HUDEP-2 (cell line): Measurements from ENCODE around the gene RAB44.

Experiments used
- DNase-seq, 76 experiments: peaks; one replicate each; lab custom pipeline; 2025; ENCODE audit not compliant: unreplicated experiment in 76 of 76; lab: John Stamatoyannopoulos, UW

The RAB44 gene

GRCh38 chr6:36765594-36766398 lies 68.2 kb downstream of the RAB44 start:
- peak in 73 of 76 experiments; percentile 28 to 92 (median 77) for DNase-seq

GRCh38 chr6:36766399-36766945 lies 68.8 kb downstream of the RAB44 start:
- no peak for DNase-seq

- DNase-seq, result no peak
These were observed 71.6 kb downstream of the RAB44 start for GRCh38 chr6:36769183-36769675.

GRCh38 chr6:36769676-36770499 lies 72.3 kb downstream of the RAB44 start:
- no peak for DNase-seq

GRCh38 chr6:36771145-36771544 lies 73.5 kb downstream of the RAB44 start:
- DNase-seq, result no peak

GRCh38 chr6:36772397-36772796 lies 74.8 kb downstream of the RAB44 start:
- no peak for DNase-seq

- DNase-seq, result no peak
These were observed 76.7 kb downstream of the RAB44 start for GRCh38 chr6:36774331-36774730.

GRCh38 chr6:36776167-36776566 lies 78.5 kb downstream of the RAB44 start:
- DNase-seq, result no peak

GRCh38 chr6:36777801-36778200 lies 80.2 kb downstream of the RAB44 start:
- DNase-seq, result no peak

GRCh38 chr6:36779227-36779626 lies 81.6 kb downstream of the RAB44 start:
- no peak for DNase-seq

- DNase-seq, result no peak
These were observed 83.0 kb downstream of the RAB44 start for GRCh38 chr6:36780442-36781177.

GRCh38 chr6:36781669-36782068 lies 84.0 kb downstream of the RAB44 start:
- DNase-seq, result no peak
